Bone marrow (tissue), 2 donors: ENCODE measurements around the gene RPA3.

ENCODE experiments used
- DNase-seq, 2 donors: peaks; one replicate each; lab custom pipeline; 2025; lab: John Stamatoyannopoulos, UW

The RPA3 gene

DNA sequence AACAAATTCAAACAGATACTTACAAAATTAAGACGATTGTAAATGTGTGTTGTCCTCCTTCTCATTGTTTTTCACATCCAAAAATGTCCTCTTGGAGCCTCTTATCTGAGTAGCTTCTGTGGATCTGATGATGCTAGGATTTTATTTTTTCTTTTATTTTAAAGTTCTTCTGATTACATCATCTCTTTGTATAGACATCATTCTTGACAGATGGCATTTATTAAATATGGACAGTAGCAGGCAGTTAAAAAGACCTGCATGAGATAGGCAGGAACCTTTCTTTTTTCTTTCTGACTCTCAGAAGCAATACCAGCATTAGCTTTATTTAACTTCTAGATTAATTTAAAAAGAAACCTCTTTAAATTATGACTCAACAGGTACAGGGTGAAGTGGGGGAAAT, at the start of gene RPA3:
RPA3 (minus strand) TSS at position 116 of the 400 bp plus-strand sequence. CDS start 78,189 bp downstream, outside the sequence.
- DNase-seq, result no peak

DNA sequence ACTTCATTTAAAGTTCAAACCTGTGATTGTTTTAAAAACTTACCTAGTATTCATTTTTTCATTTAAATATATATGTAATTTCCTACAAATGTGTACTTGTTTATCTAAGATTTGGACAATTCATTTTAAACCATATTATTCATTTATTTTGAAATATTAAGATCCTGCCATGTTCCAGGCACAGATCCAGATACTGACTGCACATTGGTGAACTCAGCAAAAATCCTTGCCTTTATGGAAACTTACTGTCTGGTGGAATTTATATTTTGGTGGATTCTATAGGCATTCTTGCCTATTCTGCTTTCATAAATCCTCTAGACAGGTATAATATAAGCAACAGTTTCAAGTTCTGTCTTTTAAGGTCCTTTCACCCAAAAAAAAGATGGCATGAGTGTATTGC, 48.3 kb upstream of the RPA3 start:
- no peak for DNase-seq

DNA sequence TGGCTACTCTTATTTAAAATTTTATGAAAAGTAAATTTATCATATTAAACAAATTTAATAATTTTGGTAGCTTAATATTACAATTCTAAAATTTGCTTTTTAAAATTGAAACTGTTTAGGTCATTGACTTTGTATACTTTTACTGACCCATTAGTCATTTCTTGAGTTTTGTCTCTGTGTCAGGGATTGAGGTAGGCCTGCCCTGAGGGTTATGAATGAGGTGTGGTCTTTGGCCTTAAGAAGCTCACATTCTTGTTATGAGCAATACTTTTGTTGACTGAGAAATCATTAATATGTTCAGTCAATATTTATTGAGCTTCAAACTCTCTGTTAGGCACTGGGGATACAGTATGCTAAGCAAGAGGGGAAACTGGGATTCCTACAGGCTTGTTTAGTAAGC, 47.0 kb upstream of the RPA3 start:
- no peak for DNase-seq

DNA sequence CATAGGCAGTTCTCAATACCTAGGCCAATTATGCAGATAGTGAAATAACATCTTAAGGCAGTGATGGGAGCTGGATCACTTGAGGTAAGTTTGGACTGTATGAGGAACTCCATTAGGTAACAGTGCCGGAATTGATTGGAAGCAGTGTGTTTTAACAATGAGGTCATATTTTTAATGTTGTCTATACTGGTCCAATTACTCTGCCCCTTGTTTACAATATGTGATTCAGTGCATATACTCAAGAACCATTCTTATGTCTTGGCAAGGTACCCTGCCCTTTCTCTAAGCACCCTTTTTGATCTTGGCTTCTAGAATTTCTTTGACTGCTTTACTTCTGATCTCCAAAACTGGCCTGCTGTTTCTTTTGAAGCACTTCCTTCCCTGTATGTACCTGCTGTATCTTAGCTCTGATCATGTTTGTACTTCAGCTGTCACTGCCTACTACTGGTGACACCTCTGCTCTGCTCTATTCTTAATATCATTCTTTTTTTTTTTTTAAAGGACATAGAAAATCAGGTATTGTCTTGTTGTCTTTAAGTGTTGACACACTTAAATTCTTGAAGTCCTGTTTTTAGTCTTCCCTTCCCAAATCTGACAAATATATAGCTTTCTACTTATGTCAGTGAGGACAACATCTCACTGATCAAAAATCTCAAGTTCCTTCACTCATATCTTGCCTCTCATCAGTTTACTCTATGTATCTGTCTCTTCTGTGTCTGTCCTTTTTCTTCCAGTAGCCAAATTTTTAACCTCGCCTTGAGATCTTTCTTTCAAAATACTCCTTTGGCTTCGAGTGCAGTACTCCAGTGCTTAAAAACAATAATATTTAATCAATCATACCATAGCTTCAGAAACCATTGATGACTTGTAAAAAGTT, 46.4 kb upstream of the RPA3 start:
- DNase-seq, result no peak

DNA sequence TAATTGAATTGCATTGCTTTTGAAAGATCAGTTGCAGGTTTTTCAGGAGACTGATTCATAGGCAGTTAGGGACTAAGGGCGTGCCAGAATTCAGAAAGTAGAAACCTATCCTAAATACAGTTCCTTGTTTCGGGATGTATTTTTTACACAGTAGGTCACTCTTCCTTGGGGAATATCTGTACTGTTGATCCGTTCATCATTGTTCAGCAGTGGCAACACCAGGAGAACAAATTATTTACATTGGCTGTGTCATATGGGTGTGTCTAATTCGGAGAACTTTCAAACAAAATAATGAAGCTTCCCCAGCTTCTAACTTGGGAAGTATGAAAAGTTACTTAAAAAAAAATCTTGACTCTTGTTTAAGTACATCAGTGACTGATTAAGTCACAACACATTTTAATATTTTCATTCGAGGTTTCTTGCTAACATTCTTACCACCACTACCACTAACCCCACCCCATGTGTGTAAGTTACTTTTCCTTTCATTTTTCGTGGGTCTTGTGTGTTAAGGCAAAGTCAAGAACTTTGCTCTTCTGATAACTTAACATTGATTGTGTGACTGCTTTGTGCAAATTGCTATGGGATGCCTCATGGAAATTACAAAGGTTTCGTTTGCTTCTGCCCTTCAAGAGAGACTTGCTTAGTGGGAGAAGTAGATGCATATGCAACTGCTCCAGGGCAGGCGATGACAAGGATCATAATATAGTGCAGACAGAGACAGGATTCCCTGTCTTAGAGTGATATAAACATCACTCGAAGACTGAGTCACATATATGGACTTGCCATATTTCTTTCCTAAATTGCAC, 43.8 kb upstream of the RPA3 start:
- DNase-seq, result peak in 1 of 2 donors; percentile 71

DNA sequence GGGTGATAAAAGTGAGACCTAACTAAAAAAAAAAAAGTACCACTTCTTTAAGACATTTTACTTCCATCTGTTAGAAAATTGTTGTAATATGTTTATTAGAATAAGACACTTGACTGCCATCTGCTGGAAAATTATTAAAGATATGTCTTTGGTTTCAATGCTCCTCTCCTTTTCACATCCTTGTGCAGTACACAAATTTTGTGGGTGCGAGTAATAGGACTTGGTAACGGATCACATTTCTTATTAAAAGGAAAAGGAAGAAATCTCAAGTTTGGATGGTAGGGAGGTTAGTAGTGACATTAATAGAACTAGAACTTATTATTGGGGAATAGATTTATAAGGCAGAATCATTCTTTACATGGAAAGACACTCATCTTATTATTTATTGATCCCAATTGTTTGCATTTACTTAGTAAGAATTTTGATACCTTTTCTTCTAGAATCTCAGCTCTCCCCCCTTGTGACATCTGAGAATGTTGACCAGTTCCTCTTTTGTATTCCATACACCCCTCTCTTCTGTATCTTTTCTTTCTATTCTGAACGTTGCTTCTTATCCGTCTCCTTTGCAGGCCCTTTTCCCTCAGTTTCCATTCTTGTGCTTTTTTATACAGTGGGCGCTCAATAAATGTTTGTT, 43.0 kb upstream of the RPA3 start:
- peak in 1 of 2 donors; percentile 55 for DNase-seq

DNA sequence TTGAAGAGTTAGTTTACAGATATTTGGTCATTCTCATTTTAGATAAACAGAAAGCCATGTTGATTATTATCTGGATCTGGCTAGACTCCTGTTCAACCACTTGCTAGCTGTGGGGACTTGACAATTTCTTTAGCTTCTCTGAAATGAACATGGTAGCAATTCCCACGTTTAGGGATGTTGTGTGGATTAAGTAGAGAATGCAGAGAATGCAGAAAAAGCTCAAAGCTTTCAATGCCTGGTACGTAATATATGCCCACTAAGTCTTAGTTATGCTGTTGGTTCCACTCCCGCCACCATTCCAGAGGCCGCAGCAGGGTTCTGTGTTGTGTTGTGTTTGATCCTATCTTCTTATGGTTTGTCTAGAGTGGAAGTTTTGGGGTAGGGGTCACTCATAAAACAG, 39.2 kb upstream of the RPA3 start:
- no peak for DNase-seq

DNA sequence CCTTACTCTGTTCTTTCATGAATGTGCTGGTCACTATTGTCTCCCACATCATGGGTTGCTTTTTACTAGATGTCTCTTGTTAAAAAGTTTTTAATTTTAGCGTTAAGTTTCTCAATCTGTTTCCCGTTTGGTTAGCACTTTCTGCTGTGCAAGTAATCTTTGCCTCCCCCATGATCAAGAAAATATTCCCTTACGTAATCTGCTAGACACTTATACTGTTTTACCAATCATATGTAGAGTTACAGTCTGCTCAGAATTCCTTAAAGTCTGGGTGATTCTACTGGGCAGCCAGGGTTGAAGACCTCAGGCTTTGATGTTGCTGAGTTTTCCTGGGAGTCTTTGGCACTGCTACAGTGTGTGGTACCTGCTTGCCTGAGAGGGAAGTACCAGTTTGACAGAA, 38.2 kb upstream of the RPA3 start:
- no peak for DNase-seq

DNA sequence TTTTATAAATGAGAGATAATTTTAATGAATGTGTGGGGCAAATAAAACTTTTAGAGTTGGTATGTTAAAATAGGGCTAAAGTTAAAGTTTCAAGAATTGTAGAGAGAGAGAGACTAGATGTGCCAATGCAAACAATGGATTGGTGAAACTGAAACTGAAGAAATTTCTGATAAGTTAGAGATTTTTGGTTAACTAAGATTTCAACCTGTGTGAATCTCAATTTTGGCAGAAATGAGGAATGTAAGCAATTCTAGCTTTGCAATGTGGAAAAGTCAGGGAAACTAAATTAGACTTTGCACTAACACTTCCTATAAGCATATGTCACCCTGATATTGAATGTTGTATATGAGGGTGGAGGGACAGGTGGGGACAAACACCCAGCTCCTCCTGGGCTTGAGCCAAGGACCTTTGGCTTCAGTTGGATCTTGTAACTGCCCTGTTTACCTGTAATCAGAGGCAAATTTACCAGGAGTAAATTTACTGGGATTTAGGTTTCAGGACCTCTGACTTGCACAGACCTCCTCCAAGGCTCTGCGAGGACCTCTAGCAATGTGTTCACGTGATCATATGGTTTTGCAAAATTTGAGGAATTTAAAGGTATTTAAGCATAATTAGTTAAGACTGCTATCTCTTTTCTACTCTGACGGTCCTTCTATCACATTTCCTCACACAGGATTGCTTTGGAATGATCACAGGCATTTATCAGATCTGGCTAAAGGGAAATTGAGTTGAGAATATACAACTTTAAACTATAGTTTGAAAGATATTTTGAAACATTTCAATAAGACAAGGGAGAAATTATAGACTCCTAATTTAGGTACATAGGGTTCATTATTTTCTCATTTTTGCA, 33.1 kb upstream of the RPA3 start:
- DNase-seq, result no peak

DNA sequence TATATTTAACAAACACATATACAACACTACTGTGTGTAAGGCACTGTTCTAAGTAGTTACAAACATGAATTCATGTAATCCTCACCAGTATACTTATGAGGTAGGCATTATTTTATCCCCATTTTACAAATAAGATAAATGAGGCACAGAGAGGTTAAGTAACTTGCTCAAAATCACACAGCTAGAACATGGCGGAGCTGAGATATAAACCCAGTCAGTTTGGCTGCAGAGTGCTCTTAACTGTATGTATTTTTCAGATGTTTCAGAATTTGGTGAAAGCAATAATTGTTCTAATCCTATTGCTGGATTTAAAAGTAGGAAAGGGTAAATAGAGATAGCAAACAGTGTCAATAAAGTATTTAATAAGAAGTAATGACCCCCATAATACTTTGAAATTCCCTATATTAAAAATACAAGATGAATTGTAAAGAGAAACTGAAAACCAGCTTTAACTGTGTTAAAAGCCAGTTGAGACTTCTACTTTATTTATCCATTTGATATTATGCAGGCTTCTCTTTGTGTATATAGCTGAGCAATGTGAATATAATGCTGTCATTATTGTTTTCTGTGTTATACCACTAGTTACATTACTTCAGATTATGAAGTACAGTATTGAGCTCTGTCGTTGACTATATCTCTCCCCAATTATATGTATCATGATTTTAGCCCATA, 32.3 kb upstream of the RPA3 start:
- DNase-seq, result no peak

DNA sequence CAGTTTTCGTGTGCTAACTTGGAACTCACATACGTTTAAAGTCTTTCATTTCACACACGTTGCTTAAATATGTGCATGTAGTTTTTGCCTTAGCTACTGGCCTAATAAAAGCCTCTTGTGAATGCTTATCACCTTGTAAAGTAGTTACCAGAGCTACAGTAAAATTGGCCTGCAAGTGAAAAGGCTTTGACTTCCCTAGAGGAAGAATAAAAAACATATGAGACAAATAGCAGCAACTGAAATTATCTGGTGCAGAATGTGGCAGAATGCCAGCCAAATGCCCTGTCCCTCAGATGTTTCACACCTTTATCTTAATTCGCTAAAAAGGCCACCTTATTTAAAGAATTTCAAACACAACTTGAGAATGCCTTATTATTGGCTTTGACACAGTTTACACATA, 28.1 kb upstream of the RPA3 start:
- no peak for DNase-seq

DNA sequence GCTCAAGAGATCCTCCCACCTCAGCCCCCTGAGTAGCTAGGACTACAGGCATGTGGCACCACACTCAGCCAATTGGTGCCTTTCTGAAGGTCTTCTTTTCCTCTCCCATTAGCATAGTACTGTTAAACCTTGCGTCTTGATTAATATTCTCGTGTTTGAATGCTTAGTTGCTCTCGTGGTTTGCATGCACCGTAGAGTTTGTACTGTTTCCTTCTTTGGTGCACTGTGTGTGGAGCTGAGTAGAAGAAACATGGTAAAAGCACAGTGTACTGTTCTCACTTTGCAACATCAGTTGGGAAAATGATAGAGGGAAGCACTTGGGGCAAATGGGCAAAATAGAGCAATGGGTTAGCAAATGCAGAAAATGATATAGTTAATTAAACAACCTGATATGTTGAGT, 27.6 kb upstream of the RPA3 start:
- DNase-seq, result no peak

DNA sequence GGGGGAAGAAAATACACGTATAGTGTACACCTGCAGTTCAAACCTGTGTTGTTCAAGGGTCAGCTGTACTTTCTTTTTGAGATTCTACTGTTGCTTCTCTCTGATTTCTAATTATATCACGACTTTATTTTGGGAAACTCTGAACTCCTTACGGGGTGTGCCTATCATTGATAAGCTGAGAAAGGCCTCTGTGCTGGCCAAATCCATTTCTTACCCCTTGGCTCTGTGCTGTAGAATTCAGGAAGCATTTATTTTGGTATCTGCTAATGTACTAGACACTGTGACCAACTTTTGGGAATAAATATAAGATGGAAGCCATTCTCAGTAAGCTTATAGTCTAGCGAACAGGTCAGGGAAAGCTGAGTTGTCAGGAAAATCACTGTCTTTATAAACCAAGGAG, 26.9 kb upstream of the RPA3 start:
- DNase-seq, result no peak

DNA sequence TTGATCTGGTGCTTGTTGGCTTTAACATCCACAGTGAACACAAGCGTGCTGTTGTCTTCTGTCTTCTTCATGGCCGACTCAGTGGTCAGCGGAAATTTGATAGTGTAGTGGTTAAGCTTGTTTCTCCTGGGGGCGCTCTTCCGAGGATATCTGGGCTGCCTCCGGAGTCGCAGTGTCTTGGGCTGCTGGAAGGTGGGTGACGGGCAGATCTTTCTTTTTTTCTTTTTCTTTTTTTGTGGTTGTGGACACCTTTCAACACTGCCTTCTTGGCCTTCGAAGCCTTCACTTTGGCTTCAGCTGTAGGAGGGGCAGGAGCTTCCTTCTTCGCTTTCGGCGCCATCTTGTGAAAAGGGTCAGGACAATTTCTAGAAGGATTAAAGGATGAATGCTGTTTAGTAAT, 23.8 kb upstream of the RPA3 start:
- no peak for DNase-seq

DNA sequence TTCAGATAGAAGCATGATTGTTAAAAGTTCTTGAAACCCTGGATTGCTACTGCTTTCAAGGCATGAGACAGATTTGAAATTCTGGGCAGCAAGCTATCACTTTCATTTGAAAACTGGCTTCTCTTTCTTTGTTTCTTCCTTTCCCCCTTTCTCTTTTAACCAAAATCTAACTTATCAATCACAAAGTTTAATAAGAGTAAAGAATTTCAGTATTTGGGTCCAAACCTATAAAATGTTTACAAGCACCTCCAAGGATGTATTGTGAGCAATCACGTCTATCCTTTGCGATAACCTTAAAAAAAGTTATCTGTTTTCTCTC, 21.6 kb upstream of the RPA3 start:
- no peak for DNase-seq

DNA sequence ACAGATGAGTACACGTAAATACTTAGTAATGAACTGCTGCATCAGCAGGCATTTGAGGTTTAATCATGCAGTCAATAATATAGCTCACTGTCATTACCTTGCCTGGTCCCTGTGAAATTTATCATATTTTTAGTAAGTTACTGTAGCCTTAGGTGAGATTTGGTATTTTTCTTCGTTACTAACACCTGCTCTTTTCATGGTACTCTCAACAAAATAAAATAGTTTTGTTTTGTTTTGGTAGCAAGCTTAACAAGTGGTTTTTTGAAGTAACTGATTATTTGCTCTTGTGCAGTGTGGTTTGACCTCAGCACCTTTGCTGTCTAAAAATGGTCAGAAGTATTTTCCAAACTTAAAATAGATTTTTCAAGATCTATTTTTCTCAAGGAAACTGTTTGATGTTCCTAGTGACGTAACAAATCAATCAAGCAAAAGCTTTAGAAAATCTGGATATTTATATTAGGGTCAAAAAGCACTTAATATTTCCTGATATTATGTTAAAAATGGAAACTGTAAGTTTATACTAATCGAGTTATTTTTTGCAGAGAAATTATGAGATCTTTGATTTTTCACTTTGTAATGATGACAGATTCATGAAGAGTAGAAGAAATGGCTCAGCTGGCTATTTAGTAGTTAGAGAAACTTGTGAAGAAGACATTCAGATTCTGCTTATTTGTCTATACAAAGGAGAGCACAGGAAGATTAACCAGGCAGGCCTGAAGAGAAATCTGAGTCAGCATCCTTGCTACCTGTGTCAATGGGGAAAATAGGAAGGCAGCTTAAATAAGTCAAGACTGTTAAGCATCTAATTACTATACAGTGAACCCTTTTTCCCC, 21.0 kb upstream of the RPA3 start:
- no peak for DNase-seq

DNA sequence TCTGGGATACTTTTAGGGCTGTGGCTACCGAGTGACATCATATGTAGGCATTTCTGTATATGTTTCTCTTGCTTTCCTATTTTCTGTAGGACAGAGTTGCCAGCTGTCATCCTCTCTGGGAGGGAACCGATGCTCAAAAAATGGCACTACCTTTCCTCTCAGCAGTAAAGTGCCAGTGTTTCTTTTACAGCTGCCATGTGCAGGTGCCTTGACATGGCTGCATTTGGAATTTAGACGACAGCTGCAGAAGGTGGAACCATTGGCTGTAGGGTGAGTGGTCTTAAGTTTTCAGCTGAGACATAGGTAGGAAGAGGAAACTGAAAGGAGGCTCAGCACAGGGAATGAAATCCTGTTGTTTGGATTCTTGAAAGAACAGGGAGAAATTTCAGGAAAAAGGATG, 20.2 kb upstream of the RPA3 start:
- no peak for DNase-seq

DNA sequence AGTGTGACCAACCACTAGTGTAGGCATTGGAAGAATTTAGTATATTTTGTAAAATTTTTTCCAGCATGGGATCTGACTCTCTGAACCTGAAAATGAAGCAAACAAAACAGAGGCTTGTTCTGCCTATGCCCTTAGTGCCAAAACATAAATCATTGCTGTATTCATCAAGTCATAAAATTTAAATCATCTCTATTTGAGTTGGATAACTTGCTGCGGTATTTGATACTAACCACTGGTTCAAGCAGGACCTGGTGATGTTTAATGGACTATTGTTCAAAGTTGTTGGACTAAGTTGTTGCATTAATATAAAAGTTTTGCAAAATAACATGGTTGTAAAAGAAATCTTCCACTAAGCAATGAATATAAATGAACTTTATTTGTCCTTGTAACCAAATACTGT, 19.8 kb upstream of the RPA3 start:
- DNase-seq, result no peak

DNA sequence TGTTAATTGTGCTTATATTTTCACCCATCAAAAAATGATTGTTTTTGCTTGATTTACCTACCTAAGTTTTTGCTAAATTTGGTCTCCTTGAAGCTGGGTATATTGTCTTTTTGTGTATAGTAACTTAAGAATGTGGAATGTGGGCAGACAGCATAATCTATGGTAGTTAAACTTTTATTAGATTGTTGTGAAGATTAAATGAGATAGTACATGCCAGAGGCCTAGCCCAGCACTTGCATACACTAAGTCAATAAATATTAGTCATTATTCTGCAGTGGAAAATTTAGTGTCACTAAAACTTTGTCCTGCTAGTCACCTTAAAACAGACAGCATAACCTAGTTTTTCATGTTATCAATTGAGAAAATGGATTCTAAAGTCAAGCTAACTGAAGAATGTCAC, 19.3 kb upstream of the RPA3 start:
- DNase-seq, result no peak

DNA sequence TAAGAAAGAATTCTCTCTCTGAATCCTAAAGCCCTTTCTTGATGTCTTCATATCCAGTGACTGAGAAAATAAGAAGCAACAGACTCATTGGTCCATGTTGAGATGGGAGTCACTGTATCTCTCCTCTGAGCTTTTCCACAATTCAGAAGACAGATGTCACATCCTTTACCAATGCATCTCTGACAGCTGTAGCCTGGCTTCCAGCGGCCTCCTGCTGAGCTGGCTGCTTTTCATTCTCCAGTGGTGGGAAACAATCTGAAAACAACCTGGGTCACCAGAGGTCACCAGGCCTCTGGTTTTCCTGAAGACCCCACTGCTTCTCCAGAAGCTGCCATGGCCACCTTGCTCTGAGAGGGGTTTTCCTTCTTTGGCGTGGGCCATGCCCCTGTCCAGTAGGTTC, 18.3 kb upstream of the RPA3 start:
- DNase-seq, result no peak
